HepG2 (cell line): Measurements from ENCODE around the gene B3GALT5. TPM values are rescaled to one million over a fixed set of nuclear protein-coding genes. Genes with fewer than 3 reads are reported as not detected.

Experiments used
- CHD2 ChIP-seq: IDR thresholded peaks from 2 replicates; pipeline ENCODE4 v1.6.1; 2011; ENCODE audit warnings: low read depth, low read length, improper control_type of control experiment
- MED13 ChIP-seq: sonication (generic); formaldehyde crosslinking; IDR thresholded peaks from 2 replicates; pipeline ENCODE4 v1.5.0; 2020; ENCODE audit warnings: missing genetic modification reagents
- NFKBIZ ChIP-seq: IDR thresholded peaks from 2 replicates; pipeline ENCODE4 v1.6.1; 2018; ENCODE audit warnings: missing genetic modification reagents, missing compliant biosample characterization
- POLR2AphosphoS2 ChIP-seq: IDR thresholded peaks from 2 replicates; pipeline ENCODE4 v1.6.1; 2011; ENCODE audit warnings: low read depth, low read length, improper control_type of control experiment
- SNAI1 ChIP-seq: sonication (generic); formaldehyde crosslinking; IDR thresholded peaks from 2 replicates; pipeline ENCODE4 v1.5.0; 2020; ENCODE audit warnings: mild to moderate bottlenecking, missing genetic modification reagents, borderline replicate concordance
- TBL1XR1 ChIP-seq: fragments of 150-350 bp; IDR thresholded peaks from 2 replicates; pipeline ENCODE4 v1.6.1; 2014; ENCODE audit warnings: borderline replicate concordance, low read length; ENCODE audit not compliant: partially characterized antibody
- polyA plus RNA-seq, 8 experiments: library from polyadenylated mRNA; depleted of rRNA in 3 of 8; stranded (reverse) in 7 of 8; unstranded in 1 of 8; fragments of >200 nt; fragmentation: Illumina TruSeq in 4 of 8; extraction: Trizol in 4 of 8; gene quantifications; 2 replicates each; pipeline versions ENCODE4 v1.2.1 to v1.2.3, GENCODE V29; 2011 to 2016; ENCODE audit warnings: low read depth in 4 of 8, missing spikeins in 1 of 8, mixed read lengths in 1 of 8; ENCODE audit not compliant: insufficient read depth in 1 of 8
- total RNA-seq, 5 experiments: library from RNA; depleted of rRNA; stranded (reverse); fragments of >200 nt; fragmentation: Illumina TruSeq; extraction: Trizol; gene quantifications; 2 replicates each; pipeline ENCODE4 v1.2.3, GENCODE V29; 2016; ENCODE audit warnings: low read depth in 1 of 5
- TF ChIP-seq, protein P1 (sequence below): sonication (generic); formaldehyde crosslinking; IDR thresholded peaks from 2 replicates; pipeline ENCODE4 v1.5.0; 2020; ENCODE audit warnings: mild to moderate bottlenecking, missing genetic modification reagents
- TF ChIP-seq, protein P2 (sequence below): sonication (generic); formaldehyde crosslinking; IDR thresholded peaks from 2 replicates; pipeline ENCODE4 v1.4.0; 2020; ENCODE audit warnings: missing genetic modification reagents
- TF ChIP-seq, protein P3 (sequence below): fragments of 450-650 bp; IDR thresholded peaks from 2 replicates; pipeline ENCODE4 v1.6.1; 2017

B3GALT5 gene
- total and polyA plus RNA-seq, 2 of the 13 experiments (the other 11 are each of a cell fraction or from before 2014, with no cell fraction given), result 0.02 to 0.03 TPM

DNA sequence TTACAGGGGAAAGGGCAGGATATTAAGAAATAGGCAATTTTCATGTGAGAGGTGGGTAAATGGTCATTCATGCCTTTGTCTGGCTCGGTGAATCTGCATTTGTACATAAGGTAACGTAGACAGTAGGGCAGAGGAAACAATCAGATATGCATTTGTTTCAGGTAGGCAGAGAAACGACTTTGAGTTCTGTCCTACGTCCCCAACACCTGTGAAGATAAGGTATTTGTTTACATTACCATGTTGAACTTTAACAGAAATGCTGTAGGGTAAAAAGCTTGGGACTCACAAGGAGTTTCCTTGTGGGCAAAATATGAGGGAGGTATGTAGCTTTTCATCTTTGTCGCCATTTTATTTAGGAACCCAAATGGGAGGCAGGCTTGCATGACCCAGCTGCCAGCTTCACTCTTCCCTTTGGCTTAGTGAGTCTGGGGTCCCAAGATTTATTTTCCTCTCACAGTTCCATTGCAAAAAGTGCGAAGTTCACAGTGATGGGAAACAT lies 31.4 kb downstream of the B3GALT5 start (continued):
- TF ChIP-seq, protein P1, sequence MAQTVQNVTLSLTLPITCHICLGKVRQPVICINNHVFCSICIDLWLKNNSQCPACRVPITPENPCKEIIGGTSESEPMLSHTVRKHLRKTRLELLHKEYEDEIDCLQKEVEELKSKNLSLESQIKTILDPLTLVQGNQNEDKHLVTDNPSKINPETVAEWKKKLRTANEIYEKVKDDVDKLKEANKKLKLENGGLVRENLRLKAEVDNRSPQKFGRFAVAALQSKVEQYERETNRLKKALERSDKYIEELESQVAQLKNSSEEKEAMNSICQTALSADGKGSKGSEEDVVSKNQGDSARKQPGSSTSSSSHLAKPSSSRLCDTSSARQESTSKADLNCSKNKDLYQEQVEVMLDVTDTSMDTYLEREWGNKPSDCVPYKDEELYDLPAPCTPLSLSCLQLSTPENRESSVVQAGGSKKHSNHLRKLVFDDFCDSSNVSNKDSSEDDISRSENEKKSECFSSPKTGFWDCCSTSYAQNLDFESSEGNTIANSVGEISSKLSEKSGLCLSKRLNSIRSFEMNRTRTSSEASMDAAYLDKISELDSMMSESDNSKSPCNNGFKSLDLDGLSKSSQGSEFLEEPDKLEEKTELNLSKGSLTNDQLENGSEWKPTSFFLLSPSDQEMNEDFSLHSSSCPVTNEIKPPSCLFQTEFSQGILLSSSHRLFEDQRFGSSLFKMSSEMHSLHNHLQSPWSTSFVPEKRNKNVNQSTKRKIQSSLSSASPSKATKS (CRISPR knock-in tag), result no peak
- no peak for TF ChIP-seq CHD2
- no peak for TF ChIP-seq MED13 (CRISPR knock-in tag)
- no peak for TF ChIP-seq SNAI1 (CRISPR knock-in tag)
- no peak for TF ChIP-seq NFKBIZ
- TF ChIP-seq, protein P2, sequence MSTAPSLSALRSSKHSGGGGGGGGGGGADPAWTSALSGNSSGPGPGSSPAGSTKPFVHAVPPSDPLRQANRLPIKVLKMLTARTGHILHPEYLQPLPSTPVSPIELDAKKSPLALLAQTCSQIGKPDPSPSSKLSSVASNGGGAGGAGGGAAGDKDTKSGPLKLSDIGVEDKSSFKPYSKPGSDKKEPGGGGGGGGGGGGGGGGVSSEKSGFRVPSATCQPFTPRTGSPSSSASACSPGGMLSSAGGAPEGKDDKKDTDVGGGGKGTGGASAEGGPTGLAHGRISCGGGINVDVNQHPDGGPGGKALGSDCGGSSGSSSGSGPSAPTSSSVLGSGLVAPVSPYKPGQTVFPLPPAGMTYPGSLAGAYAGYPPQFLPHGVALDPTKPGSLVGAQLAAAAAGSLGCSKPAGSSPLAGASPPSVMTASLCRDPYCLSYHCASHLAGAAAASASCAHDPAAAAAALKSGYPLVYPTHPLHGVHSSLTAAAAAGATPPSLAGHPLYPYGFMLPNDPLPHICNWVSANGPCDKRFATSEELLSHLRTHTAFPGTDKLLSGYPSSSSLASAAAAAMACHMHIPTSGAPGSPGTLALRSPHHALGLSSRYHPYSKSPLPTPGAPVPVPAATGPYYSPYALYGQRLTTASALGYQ, result no peak
- no peak for TF ChIP-seq POLR2AphosphoS2
- no peak for TF ChIP-seq TBL1XR1
- TF ChIP-seq, protein P3, sequence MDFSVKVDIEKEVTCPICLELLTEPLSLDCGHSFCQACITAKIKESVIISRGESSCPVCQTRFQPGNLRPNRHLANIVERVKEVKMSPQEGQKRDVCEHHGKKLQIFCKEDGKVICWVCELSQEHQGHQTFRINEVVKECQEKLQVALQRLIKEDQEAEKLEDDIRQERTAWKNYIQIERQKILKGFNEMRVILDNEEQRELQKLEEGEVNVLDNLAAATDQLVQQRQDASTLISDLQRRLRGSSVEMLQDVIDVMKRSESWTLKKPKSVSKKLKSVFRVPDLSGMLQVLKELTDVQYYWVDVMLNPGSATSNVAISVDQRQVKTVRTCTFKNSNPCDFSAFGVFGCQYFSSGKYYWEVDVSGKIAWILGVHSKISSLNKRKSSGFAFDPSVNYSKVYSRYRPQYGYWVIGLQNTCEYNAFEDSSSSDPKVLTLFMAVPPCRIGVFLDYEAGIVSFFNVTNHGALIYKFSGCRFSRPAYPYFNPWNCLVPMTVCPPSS, result no peak
